HG03342 (cell line): Measurements from ENCODE around the gene ADAMTS2.
"Not testable (repeated sequence)": the region's sequence is repeated elsewhere in the genome, so short reads cannot be mapped to it uniquely, and the experiment has no call there.

Experiments
- ATAC-seq: cut with Tn5 transposase; IDR thresholded peaks from one replicate; pipeline ENCODE4 v1.9.1; 2021; ENCODE audit warnings: mild to moderate bottlenecking, moderate library complexity; ENCODE audit not compliant: unreplicated experiment

ADAMTS2 gene

GRCh38 chr5:179221196-179221876, 123.9 kb downstream of the ADAMTS2 start:
- no peak for ATAC-seq

- ATAC-seq: no peak
Measured at GRCh38 chr5:179220716-179221115, 124.5 kb downstream of the ADAMTS2 start.

- no peak for ATAC-seq
Measured at GRCh38 chr5:179219661-179220620, 125.3 kb downstream of the ADAMTS2 start.

GRCh38 chr5:179218943-179219330, 126.3 kb downstream of the ADAMTS2 start:
- ATAC-seq: no peak

- no peak for ATAC-seq
Measured at GRCh38 chr5:179217956-179218942, 127.0 kb downstream of the ADAMTS2 start.

GRCh38 chr5:179217356-179217755, 127.9 kb downstream of the ADAMTS2 start:
- no peak for ATAC-seq

- not testable (repeated sequence) for ATAC-seq
Measured at GRCh38 chr5:179216381-179216780, 128.9 kb downstream of the ADAMTS2 start.

- no peak for ATAC-seq
Measured at GRCh38 chr5:179215576-179215975, 129.7 kb downstream of the ADAMTS2 start.

- ATAC-seq: no peak
Measured at GRCh38 chr5:179214678-179215077, 130.6 kb downstream of the ADAMTS2 start.

- ATAC-seq: no peak
Measured at GRCh38 chr5:179212870-179213269, 132.4 kb downstream of the ADAMTS2 start.

- no peak for ATAC-seq
Measured at GRCh38 chr5:179211631-179212030, 133.6 kb downstream of the ADAMTS2 start.

GRCh38 chr5:179211068-179211467, 134.2 kb downstream of the ADAMTS2 start:
- ATAC-seq: no peak

- no peak for ATAC-seq
Measured at GRCh38 chr5:179210478-179210877, 134.8 kb downstream of the ADAMTS2 start.

- no peak for ATAC-seq
Measured at GRCh38 chr5:179209359-179210150, 135.7 kb downstream of the ADAMTS2 start.

- no peak for ATAC-seq
Measured at GRCh38 chr5:179208706-179209358, 136.4 kb downstream of the ADAMTS2 start.

GRCh38 chr5:179207920-179208705, 137.1 kb downstream of the ADAMTS2 start:
- no peak for ATAC-seq

GRCh38 chr5:179207470-179207869, 137.8 kb downstream of the ADAMTS2 start:
- no peak for ATAC-seq

- ATAC-seq: no peak
Measured at GRCh38 chr5:179206366-179206765, 138.9 kb downstream of the ADAMTS2 start.

- no peak for ATAC-seq
Measured at GRCh38 chr5:179205277-179205676, 140.0 kb downstream of the ADAMTS2 start.
